IMR-90 (cell line): Measurements from ENCODE around the gene NCOR1. TPM values are rescaled to one million over a fixed set of nuclear protein-coding genes. Genes with fewer than 3 reads are reported as not detected.

Experiments
- ATAC-seq: fragments of 200-7000 bp; cut with Tn5 transposase; 2 replicates; pipeline ENCODE4 v1.9.1; 2020; ENCODE audit warnings: low read depth, mild to moderate bottlenecking, moderate library complexity
- BruUV-seq: library from RNA; stranded (reverse); fragments of 400-500 nt; replicated peaks from 2 replicates; lab custom pipeline; 2021; lab: Mats Ljungman, UMichigan
- CTCF ChIA-PET: fragments of 300-600 bp; formaldehyde crosslinking; extraction: SDS; loops from one replicate; lab custom pipeline; 2021; ENCODE audit warnings: antibody characterized with exemption; lab: Yijun Ruan, JAX
- POLR2A ChIA-PET: fragments of 300-600 bp; sonication (Branson Sonifier 250); formaldehyde crosslinking; loops from one replicate; lab custom pipeline; 2022; ENCODE audit warnings: antibody characterized with exemption; ENCODE audit not compliant: unreplicated experiment; lab: Charles Lee
- DNase-seq: peaks from one replicate; pipeline ENCODE4 v3.0.0; 2013
- H2AFZ ChIP-seq: replicated peaks from 2 replicates; pipeline ENCODE3; 2013; ENCODE audit warnings: low read length, mild to moderate bottlenecking; ENCODE audit not compliant: poor library complexity
- H2AK5ac ChIP-seq: 2 replicates; pipeline ENCODE4 v1.6.1; 2013; ENCODE audit warnings: low read depth, low read length, inconsistent platforms
- H2AK9ac ChIP-seq: replicated peaks from 2 replicates; pipeline ENCODE3; 2013; ENCODE audit warnings: mild to moderate bottlenecking, low read depth, low read length, moderate library complexity; ENCODE audit not compliant: poor library complexity
- H2BK120ac ChIP-seq: 2 replicates; pipeline ENCODE4 v1.6.1; 2013; ENCODE audit warnings: low read depth, low read length, inconsistent platforms
- H2BK15ac ChIP-seq: 3 replicates; pipeline ENCODE4 v1.6.1; 2013; ENCODE audit warnings: low read depth, low read length, inconsistent platforms
- H2BK20ac ChIP-seq: 2 replicates; pipeline ENCODE4 v1.6.1; 2013; ENCODE audit warnings: low read depth, mild to moderate bottlenecking, inconsistent platforms, low read length, moderate library complexity
- H2BK5ac ChIP-seq: 2 replicates; pipeline ENCODE4 v1.6.1; 2013; ENCODE audit warnings: mild to moderate bottlenecking, low read depth, low read length, inconsistent platforms; ENCODE audit not compliant: poor library complexity, severe bottlenecking
- H3K14ac ChIP-seq: replicated peaks from 2 replicates; pipeline ENCODE4 v1.6.1; 2013; ENCODE audit warnings: low read depth, low read length, inconsistent platforms
- H3K18ac ChIP-seq: 2 replicates; pipeline ENCODE4 v1.6.1; 2013; ENCODE audit warnings: low read depth, low read length, control low read depth
- H3K23ac ChIP-seq: 2 replicates; pipeline ENCODE4 v1.6.1; 2013; ENCODE audit warnings: low read depth, low read length, inconsistent platforms
- H3K27ac ChIP-seq: 2 replicates; pipeline ENCODE4 v1.5.1; 2013; ENCODE audit warnings: mild to moderate bottlenecking, control low read depth, low read length; ENCODE audit not compliant: insufficient read depth
- H3K27me3 ChIP-seq: 2 replicates; pipeline ENCODE4 v1.6.1; 2013; ENCODE audit warnings: low read length; ENCODE audit not compliant: control insufficient read depth, insufficient read depth
- H3K36me3 ChIP-seq: 2 replicates; pipeline ENCODE4 v1.6.1; 2013; ENCODE audit warnings: low read length, mixed read lengths; ENCODE audit not compliant: control insufficient read depth, insufficient read depth
- H3K4ac ChIP-seq: 2 replicates; pipeline ENCODE4 v1.6.1; 2013; ENCODE audit warnings: low read depth, low read length, inconsistent platforms
- H3K4me1 ChIP-seq: 2 replicates; pipeline ENCODE4 v1.6.1; 2013; ENCODE audit warnings: low read length, mixed read lengths; ENCODE audit not compliant: control insufficient read depth, insufficient read depth
- H3K4me2 ChIP-seq: 2 replicates; pipeline ENCODE4 v1.6.1; 2013; ENCODE audit warnings: low read depth, mild to moderate bottlenecking, control low read depth, low read length, moderate library complexity
- H3K4me3 ChIP-seq: 2 replicates; pipeline ENCODE4 v1.5.1; 2013; ENCODE audit warnings: low read depth, mild to moderate bottlenecking, control low read depth, low read length, moderate library complexity; ENCODE audit not compliant: insufficient read depth
- H3K56ac ChIP-seq: 2 replicates; pipeline ENCODE4 v1.6.1; 2013; ENCODE audit warnings: low read length, inconsistent platforms; ENCODE audit not compliant: insufficient read depth; ENCODE audit errors: extremely low read depth
- H3K79me1 ChIP-seq, 2 experiments: 2 replicates each; pipeline ENCODE4 v1.6.1; 2013; ENCODE audit warnings: low read length in 2 of 2, inconsistent platforms in 1 of 2, low read depth in 1 of 2
- H3K9ac ChIP-seq: 2 replicates; pipeline ENCODE4 v1.6.1; 2013; ENCODE audit warnings: low read depth, low read length, control low read depth
- H3K9me1 ChIP-seq: 2 replicates; pipeline ENCODE4 v1.6.1; 2013; ENCODE audit warnings: low read length, inconsistent platforms; ENCODE audit not compliant: insufficient read depth
- H3K9me3 ChIP-seq: 2 replicates; pipeline ENCODE4 v1.6.1; 2013; ENCODE audit warnings: low read length; ENCODE audit not compliant: control insufficient read depth, insufficient read depth
- H4K20me1 ChIP-seq: 2 replicates; pipeline ENCODE4 v1.6.1; 2013; ENCODE audit warnings: low read length, inconsistent platforms; ENCODE audit not compliant: insufficient read depth
- H4K5ac ChIP-seq: 2 replicates; pipeline ENCODE4 v1.6.1; 2013; ENCODE audit warnings: mild to moderate bottlenecking, low read depth, low read length, control low read depth
- H4K8ac ChIP-seq, 2 experiments: 2 replicates each; pipeline ENCODE4 v1.6.1; 2013; ENCODE audit warnings: low read depth in 2 of 2, low read length in 2 of 2, control low read depth in 1 of 2, inconsistent platforms in 1 of 2
- H4K91ac ChIP-seq: 2 replicates; pipeline ENCODE4 v1.6.1; 2013; ENCODE audit warnings: low read depth, low read length, inconsistent platforms; ENCODE audit not compliant: insufficient read depth
- BHLHE40 ChIP-seq: fragments of 150-350 bp; IDR thresholded peaks from 2 replicates; pipeline ENCODE4 v1.6.1; 2016; ENCODE audit warnings: mild to moderate bottlenecking, low read depth, low read length
- CEBPB ChIP-seq: IDR thresholded peaks from 2 replicates; pipeline ENCODE4 v1.6.1; 2012; ENCODE audit warnings: low read depth, low read length, improper control_type of control experiment
- MAFK ChIP-seq: IDR thresholded peaks from 2 replicates; pipeline ENCODE4 v1.6.1; 2012; ENCODE audit warnings: low read depth, low read length, improper control_type of control experiment
- MAZ ChIP-seq: IDR thresholded peaks from 2 replicates; pipeline ENCODE4 v1.6.1; 2012; ENCODE audit warnings: low read depth, mild to moderate bottlenecking, low read length, improper control_type of control experiment, moderate library complexity, borderline replicate concordance
- MXI1 ChIP-seq: IDR thresholded peaks from 2 replicates; pipeline ENCODE4 v1.6.1; 2012; ENCODE audit warnings: low read depth, mild to moderate bottlenecking, low read length, moderate library complexity, borderline replicate concordance
- NFE2L2 ChIP-seq: fragments of 150-350 bp; IDR thresholded peaks from 2 replicates; pipeline ENCODE4 v1.6.1; 2016; ENCODE audit warnings: low read depth, mild to moderate bottlenecking, low read length
- POLR2A ChIP-seq: IDR thresholded peaks from 2 replicates; pipeline ENCODE4 v1.6.1; 2012; ENCODE audit warnings: mild to moderate bottlenecking, low read depth, low read length
- RFX5 ChIP-seq: IDR thresholded peaks from 2 replicates; pipeline ENCODE4 v1.8.0; 2012; ENCODE audit warnings: low read depth, mild to moderate bottlenecking, low read length, moderate library complexity
- SMC3 ChIP-seq: fragments of 150-350 bp; IDR thresholded peaks from 2 replicates; pipeline ENCODE4 v1.6.1; 2016; ENCODE audit warnings: low read depth, mild to moderate bottlenecking, antibody characterized with exemption, low read length, moderate library complexity
- WGBS, 2 experiments: methylation state at CpG; one replicate each; pipeline versions ENCODE4 v1.1.5 to v1.1.7; 2013; ENCODE audit warnings: missing lambda C conversion rate in 2 of 2; ENCODE audit not compliant: insufficient read length in 1 of 2; ENCODE audit errors: extremely low coverage in 2 of 2; 5-methylcytosine and 5-hydroxymethylcytosine counted together
- dilution Hi-C: fragments of 300-500 bp; cut with HindIII; formaldehyde crosslinking; loops from one replicate; pipeline ENCODE4 v1.14.3; 2018; ENCODE audit warnings: low sequenced_read_pairs; ENCODE audit not compliant: unreplicated experiment
- in situ Hi-C: fragments of 300-500 bp; cut with MboI; formaldehyde crosslinking; loops from 3 replicates; pipeline ENCODE4 v1.14.3; 2019; ENCODE audit warnings: low sequenced_read_pairs, inconsistent platforms, mixed read lengths
- intact Hi-C: fragments of 100-400 bp; cut with micrococcal nuclease; formaldehyde crosslinking; loops from 2 replicates; pipeline ENCODE4 v1.10.0; 2022
- polyA plus RNA-seq, 3 experiments: library from polyadenylated mRNA; depleted of rRNA; stranded (reverse); fragments of >200 nt; gene quantifications; 2 replicates each; pipeline ENCODE4 v1.2.3, GENCODE V29; 2012; ENCODE audit warnings: low replicate concordance in 1 of 3
- total RNA-seq: library from RNA; depleted of rRNA; stranded (reverse); fragments of >200 nt; gene quantifications from 2 replicates; pipeline ENCODE4 v1.2.3, GENCODE V29; 2012
- TF ChIP-seq, protein P1 (sequence below): conservative IDR thresholded peaks from 2 replicates; pipeline ENCODE4 v1.5.1; 2012; ENCODE audit warnings: mild to moderate bottlenecking, low read depth, low read length, improper control_type of control experiment
- TF ChIP-seq, protein P2 (sequence below): fragments of 150-350 bp; IDR thresholded peaks from 2 replicates; pipeline ENCODE4 v1.6.1; 2017; ENCODE audit warnings: mild to moderate bottlenecking, antibody characterized with exemption, low read length, low read depth
- TF ChIP-seq, protein P3 (sequence below): fragments of 150-350 bp; IDR thresholded peaks from 2 replicates; pipeline ENCODE4 v1.6.1; 2016; ENCODE audit warnings: low read depth, mild to moderate bottlenecking, low read length, moderate library complexity, borderline replicate concordance

The NCOR1 gene
- total and polyA plus RNA-seq, 2 of the 4 experiments (the other 2 are of a cell fraction) = 54.5 to 80.3 TPM

DNA sequence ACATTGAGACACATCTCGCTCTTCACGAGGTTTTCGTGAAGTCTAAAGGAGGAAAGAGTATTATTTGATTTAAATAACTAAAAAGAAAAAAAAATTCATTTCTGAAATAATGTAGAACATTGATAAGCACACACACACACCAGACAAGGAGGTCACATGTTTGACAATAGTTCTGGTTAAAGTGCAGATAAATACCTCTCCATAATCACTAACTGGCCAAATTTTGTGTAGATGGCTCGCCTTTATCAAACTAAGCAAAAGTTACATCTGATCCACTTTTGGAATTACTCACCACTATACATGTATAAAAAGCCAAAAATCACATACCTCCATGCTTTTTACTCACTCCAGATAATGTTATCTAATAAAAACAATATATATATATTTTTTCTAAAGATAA is 106.5 kb downstream of the NCOR1 start:
- Histone ChIP-seq H3K27ac (no peak overlapping the region), H3K14ac (no peak overlapping the region), H2BK15ac (no peak overlapping the region), H4K20me1 (no peaks in the 10 kb centered on the region; the same call in 1 of the 2 replicates), H3K4me1 (0 out of 2 replicates have a peak, but pooled peaks cover 2% of the 10 kb centered on the region), H4K8ac (no peak overlapping the region), H3K4ac (no peak overlapping the region), H3K23ac (no peak overlapping the region), H3K4me2 (no peak overlapping the region), H3K18ac (no peak overlapping the region), H3K79me1 (peaks cover 21 to 55% of the 10 kb centered on the region in 2 experiments), H2AK9ac (no peak overlapping the region), H3K9me1 (peaks cover 8% of the 10 kb centered on the region; the same call in 1 of the 2 replicates), H2BK20ac (no peak overlapping the region), H2AK5ac (no peak overlapping the region), H3K9me3 (no peaks in the 10 kb centered on the region), H2BK120ac (no peak overlapping the region), H4K91ac (no peak overlapping the region), H3K27me3 (no peaks in the 10 kb centered on the region), H3K9ac (no peak overlapping the region), H3K36me3 (peaks cover 17% of the 10 kb centered on the region), H3K56ac (no peak overlapping the region), H2AFZ (no peak overlapping the region), H3K4me3 (no peak overlapping the region), H4K5ac (no peak overlapping the region), H2BK5ac (no peak overlapping the region)
- ATAC-seq = no peak
- no CpG with 5 or more reads among the region's 4 CpGs for WGBS, 2 experiments
- ChIA-PET POLR2A (no interaction called here), CTCF (no interaction called here)
- TF ChIP-seq BHLHE40 = no peak
- TF ChIP-seq, protein P1, sequence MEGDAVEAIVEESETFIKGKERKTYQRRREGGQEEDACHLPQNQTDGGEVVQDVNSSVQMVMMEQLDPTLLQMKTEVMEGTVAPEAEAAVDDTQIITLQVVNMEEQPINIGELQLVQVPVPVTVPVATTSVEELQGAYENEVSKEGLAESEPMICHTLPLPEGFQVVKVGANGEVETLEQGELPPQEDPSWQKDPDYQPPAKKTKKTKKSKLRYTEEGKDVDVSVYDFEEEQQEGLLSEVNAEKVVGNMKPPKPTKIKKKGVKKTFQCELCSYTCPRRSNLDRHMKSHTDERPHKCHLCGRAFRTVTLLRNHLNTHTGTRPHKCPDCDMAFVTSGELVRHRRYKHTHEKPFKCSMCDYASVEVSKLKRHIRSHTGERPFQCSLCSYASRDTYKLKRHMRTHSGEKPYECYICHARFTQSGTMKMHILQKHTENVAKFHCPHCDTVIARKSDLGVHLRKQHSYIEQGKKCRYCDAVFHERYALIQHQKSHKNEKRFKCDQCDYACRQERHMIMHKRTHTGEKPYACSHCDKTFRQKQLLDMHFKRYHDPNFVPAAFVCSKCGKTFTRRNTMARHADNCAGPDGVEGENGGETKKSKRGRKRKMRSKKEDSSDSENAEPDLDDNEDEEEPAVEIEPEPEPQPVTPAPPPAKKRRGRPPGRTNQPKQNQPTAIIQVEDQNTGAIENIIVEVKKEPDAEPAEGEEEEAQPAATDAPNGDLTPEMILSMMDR = no peak
- TF ChIP-seq NFE2L2 = no peak
- no peak for TF ChIP-seq SMC3
- no peak for TF ChIP-seq MAFK
- no peak for TF ChIP-seq RFX5
- TF ChIP-seq, protein P2, sequence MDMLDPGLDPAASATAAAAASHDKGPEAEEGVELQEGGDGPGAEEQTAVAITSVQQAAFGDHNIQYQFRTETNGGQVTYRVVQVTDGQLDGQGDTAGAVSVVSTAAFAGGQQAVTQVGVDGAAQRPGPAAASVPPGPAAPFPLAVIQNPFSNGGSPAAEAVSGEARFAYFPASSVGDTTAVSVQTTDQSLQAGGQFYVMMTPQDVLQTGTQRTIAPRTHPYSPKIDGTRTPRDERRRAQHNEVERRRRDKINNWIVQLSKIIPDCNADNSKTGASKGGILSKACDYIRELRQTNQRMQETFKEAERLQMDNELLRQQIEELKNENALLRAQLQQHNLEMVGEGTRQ = no peak
- no peak for TF ChIP-seq CEBPB
- TF ChIP-seq MAZ = no peak
- no peak for TF ChIP-seq MXI1
- TF ChIP-seq, protein P3, sequence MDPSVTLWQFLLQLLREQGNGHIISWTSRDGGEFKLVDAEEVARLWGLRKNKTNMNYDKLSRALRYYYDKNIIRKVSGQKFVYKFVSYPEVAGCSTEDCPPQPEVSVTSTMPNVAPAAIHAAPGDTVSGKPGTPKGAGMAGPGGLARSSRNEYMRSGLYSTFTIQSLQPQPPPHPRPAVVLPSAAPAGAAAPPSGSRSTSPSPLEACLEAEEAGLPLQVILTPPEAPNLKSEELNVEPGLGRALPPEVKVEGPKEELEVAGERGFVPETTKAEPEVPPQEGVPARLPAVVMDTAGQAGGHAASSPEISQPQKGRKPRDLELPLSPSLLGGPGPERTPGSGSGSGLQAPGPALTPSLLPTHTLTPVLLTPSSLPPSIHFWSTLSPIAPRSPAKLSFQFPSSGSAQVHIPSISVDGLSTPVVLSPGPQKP = no peak
- TF ChIP-seq POLR2A = no peak
- in situ Hi-C loops (no loop called here), intact Hi-C loops (no loop called here), dilution Hi-C loops (no loop called here)
- BruUV-seq = no TSS peak
- no peak for DNase-seq
